ENCODE data around the gene PLEKHM2.
"Not testable (repeated sequence)": the region's sequence is repeated elsewhere in the genome, so short reads cannot be mapped to it uniquely, and the experiment has no call there.

PLEKHM2 gene

GRCh38 chr1:15684042-15684461 is at the start of gene PLEKHM2:
TSS of gene PLEKHM2 (plus strand) at chr1:15684320. CDS start at chr1:15684559, 239 bp downstream.
- in situ Hi-C loops (cut with HindIII; ENCODE audit: low pct_ligation_motif_present, low pct_unique_long_range_greater_than_20kb, low sequenced_read_pairs) = no loop called here
- peak; percentile 49 for DNase-seq

DNA sequence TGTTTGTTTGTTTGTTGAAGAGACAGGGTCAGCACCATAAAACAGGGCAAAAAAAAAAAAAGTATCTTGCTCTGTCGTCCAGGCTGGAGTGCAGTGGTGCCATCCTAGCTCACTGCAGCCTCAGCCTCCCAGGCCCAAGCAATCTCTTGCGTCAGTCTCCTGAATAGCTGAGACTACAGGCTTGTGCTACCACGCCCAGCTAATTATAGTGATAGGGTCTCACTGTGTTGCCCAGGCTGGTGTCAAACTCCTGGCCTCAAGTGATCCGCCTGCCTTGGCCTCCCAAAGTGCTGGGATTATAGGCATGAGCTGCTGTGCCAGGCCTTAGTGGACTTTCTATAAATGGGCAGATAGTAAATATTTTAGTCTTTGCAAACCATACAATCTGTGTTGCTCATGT is 47.7 kb upstream of the PLEKHM2 start:
- in situ Hi-C loops (cut with HindIII; ENCODE audit: low pct_ligation_motif_present, low pct_unique_long_range_greater_than_20kb, low sequenced_read_pairs) = no loop called here
- no peak for DNase-seq

DNA sequence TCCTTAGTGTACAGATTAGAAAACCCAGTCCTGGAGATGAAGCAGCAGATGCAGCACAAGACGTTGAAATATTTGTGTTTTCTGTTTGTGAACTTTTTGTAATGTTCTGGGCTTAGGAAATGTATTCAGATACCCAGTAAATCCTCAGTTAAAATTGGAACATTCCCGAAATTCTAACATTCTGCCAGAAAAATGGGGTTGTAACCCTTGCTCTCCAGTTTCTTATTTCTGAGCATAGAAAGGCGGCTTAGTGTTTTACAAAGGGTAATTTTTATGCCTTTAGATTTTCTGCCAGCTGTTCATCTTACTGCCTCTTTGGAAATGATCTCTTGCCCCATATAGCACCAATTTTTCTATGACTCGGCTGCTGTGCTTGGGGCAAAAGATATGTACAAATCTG is 46.3 kb upstream of the PLEKHM2 start:
- in situ Hi-C loops (cut with HindIII; ENCODE audit: low pct_ligation_motif_present, low pct_unique_long_range_greater_than_20kb, low sequenced_read_pairs) = no loop called here
- DNase-seq = no peak

DNA sequence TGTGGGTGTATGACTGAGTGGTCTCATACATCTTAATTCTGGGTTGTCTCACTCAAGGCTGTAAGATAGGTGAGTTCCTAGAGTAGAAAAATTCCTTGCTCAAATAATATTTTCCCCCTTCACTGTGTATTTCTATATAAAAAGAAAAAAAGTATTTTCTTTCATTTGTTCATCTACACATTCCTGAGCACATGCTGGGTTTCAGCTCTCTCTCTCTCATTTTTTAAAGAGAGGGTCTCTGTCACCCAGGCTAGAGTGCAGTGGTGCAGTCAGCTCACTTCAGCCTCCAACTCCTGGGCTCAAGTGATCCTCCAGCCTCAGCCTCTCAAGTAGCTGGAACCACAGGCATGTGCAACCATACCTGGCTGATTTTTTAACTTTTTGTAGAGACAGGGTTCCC is 44.9 kb upstream of the PLEKHM2 start:
- no peak for DNase-seq
- in situ Hi-C loops (cut with HindIII; ENCODE audit: low pct_ligation_motif_present, low pct_unique_long_range_greater_than_20kb, low sequenced_read_pairs) = no loop called here

- no peak for DNase-seq
- in situ Hi-C loops (cut with HindIII; ENCODE audit: low pct_ligation_motif_present, low pct_unique_long_range_greater_than_20kb, low sequenced_read_pairs) = no loop called here
Measured at GRCh38 chr1:15639931-15640330, 44.2 kb upstream of the PLEKHM2 start.

- in situ Hi-C loops (cut with HindIII; ENCODE audit: low pct_ligation_motif_present, low pct_unique_long_range_greater_than_20kb, low sequenced_read_pairs) = no loop called here
- no peak for DNase-seq
Measured at GRCh38 chr1:15640667-15641066, 43.5 kb upstream of the PLEKHM2 start.

GRCh38 chr1:15649937-15650336 is 34.2 kb upstream of the PLEKHM2 start:
- DNase-seq = no peak

GRCh38 chr1:15650433-15650832 is 33.7 kb upstream of the PLEKHM2 start:
- in situ Hi-C loops (cut with HindIII; ENCODE audit: low pct_ligation_motif_present, low pct_unique_long_range_greater_than_20kb, low sequenced_read_pairs) = no loop called here
- no peak for DNase-seq

More at GRCh38 chr1:15649937-15650336, 34.2 kb upstream of the PLEKHM2 start:
- in situ Hi-C loops (cut with HindIII; ENCODE audit: low pct_ligation_motif_present, low pct_unique_long_range_greater_than_20kb, low sequenced_read_pairs) = no loop called here

GRCh38 chr1:15652130-15652529 is 32.0 kb upstream of the PLEKHM2 start:
- DNase-seq; in situ Hi-C loops (cut with HindIII; ENCODE audit: low pct_ligation_motif_present, low pct_unique_long_range_greater_than_20kb, low sequenced_read_pairs): not testable (repeated sequence)

GRCh38 chr1:15654091-15654690 is 29.9 kb upstream of the PLEKHM2 start:
- in situ Hi-C loops (cut with HindIII; ENCODE audit: low pct_ligation_motif_present, low pct_unique_long_range_greater_than_20kb, low sequenced_read_pairs) = no loop called here
- DNase-seq = no peak

- in situ Hi-C loops (cut with HindIII; ENCODE audit: low pct_ligation_motif_present, low pct_unique_long_range_greater_than_20kb, low sequenced_read_pairs) = no loop called here
Measured at GRCh38 chr1:15656464-15656863, 27.7 kb upstream of the PLEKHM2 start.

DNA sequence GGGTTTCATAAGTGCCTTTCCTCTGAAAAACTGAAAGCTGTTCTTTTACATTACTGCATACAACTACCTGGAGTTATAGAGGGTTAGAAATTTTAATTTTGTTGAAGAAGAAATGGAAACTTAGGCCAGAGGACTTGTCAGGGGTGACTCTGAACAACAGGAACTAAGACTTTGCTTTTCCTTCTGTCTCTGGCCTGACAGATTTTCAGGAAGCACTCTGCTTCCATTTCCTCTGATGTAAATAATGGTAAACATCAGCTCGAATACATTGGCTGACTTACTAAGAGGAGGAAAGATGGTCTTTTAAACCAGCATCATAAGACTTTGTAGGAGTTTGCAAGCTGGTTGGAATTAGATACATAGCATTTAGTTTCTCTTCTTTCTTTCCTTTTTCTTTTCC is 27.1 kb upstream of the PLEKHM2 start:
- in situ Hi-C loops (cut with HindIII; ENCODE audit: low pct_ligation_motif_present, low pct_unique_long_range_greater_than_20kb, low sequenced_read_pairs) = no loop called here
- no peak for DNase-seq

More at GRCh38 chr1:15656464-15656863, 27.7 kb upstream of the PLEKHM2 start:
- no peak for DNase-seq

DNA sequence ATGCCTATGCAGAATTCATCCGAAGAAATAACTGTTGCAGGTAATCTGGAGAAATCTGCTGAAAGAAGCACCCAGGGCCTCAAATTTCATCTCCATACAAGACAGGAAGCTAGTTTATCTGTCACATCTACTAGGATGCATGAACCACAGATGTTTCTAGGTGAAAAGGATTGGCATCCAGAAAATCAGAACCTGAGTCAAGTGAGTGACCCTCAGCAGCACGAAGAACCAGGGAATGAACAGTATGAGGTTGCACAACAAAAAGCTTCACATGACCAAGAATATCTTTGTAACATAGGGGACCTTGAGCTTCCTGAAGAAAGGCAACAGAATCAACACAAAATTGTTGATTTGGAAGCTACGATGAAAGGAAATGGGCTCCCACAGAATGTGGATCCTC is 24.0 kb upstream of the PLEKHM2 start:
- DNase-seq = no peak
- in situ Hi-C loops (cut with HindIII; ENCODE audit: low pct_ligation_motif_present, low pct_unique_long_range_greater_than_20kb, low sequenced_read_pairs) = no loop called here

DNA sequence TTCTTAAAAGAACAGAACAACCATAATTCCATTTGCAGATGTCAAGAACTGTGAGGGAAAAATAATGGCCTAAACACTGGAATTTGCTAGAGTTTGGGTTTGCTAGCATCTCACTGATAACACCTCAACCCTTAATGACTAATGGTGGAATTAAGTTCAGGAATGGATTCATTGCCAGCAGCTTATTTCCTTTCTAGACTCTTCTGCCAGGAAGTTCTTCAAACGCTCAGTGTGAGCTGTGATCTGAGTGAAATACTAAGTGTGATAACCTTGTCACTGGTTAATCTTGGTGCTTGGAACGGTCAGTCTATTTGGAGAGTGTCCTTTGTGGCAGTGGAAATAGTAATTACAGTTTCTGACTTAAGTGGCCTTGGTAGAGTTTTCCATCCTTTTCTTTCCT is 21.6 kb upstream of the PLEKHM2 start:
- in situ Hi-C loops (cut with HindIII; ENCODE audit: low pct_ligation_motif_present, low pct_unique_long_range_greater_than_20kb, low sequenced_read_pairs) = no loop called here
- no peak for DNase-seq

GRCh38 chr1:15663925-15664324 is 20.2 kb upstream of the PLEKHM2 start:
- in situ Hi-C loops (cut with HindIII; ENCODE audit: low pct_ligation_motif_present, low pct_unique_long_range_greater_than_20kb, low sequenced_read_pairs) = no loop called here
- DNase-seq = no peak

GRCh38 chr1:15667362-15667761 is 16.8 kb upstream of the PLEKHM2 start:
- no peak for DNase-seq

GRCh38 chr1:15668089-15668754 is 15.9 kb upstream of the PLEKHM2 start:
- DNase-seq = no peak
- in situ Hi-C loops (cut with HindIII; ENCODE audit: low pct_ligation_motif_present, low pct_unique_long_range_greater_than_20kb, low sequenced_read_pairs) = no loop called here

More at GRCh38 chr1:15667362-15667761, 16.8 kb upstream of the PLEKHM2 start:
- in situ Hi-C loops (cut with HindIII; ENCODE audit: low pct_ligation_motif_present, low pct_unique_long_range_greater_than_20kb, low sequenced_read_pairs) = no loop called here

DNA sequence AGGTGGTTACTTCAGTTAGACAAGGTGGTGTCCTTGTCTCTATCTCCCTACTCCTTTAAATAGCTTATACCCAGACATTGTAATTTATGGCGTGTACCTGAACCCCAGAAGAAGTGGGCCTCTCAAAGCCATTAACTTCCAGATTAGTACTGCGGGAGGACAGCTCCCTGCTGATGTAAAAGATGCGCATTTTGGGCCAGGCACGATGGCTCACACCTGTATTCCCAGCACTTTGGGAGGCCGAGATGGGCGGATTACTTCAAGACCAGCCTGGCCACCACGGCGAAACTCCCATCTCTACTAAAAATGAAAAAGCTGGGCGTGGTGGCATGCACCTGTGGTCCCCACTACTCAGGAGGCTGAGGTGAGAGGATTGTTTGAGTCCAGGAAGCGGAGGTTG is 15.0 kb upstream of the PLEKHM2 start:
- DNase-seq = no peak
- in situ Hi-C loops (cut with HindIII; ENCODE audit: low pct_ligation_motif_present, low pct_unique_long_range_greater_than_20kb, low sequenced_read_pairs) = no loop called here

- in situ Hi-C loops (cut with HindIII; ENCODE audit: low pct_ligation_motif_present, low pct_unique_long_range_greater_than_20kb, low sequenced_read_pairs) = no loop called here
- DNase-seq = no peak
Measured at GRCh38 chr1:15669864-15670263, 14.3 kb upstream of the PLEKHM2 start.

- no peak for DNase-seq
- in situ Hi-C loops (cut with HindIII; ENCODE audit: low pct_ligation_motif_present, low pct_unique_long_range_greater_than_20kb, low sequenced_read_pairs) = no loop called here
Measured at GRCh38 chr1:15671430-15671829, 12.7 kb upstream of the PLEKHM2 start.

Measured in ACHN (cell line).